Measurements from ENCODE around the gene TBX2.

Gene TBX2

DNA sequence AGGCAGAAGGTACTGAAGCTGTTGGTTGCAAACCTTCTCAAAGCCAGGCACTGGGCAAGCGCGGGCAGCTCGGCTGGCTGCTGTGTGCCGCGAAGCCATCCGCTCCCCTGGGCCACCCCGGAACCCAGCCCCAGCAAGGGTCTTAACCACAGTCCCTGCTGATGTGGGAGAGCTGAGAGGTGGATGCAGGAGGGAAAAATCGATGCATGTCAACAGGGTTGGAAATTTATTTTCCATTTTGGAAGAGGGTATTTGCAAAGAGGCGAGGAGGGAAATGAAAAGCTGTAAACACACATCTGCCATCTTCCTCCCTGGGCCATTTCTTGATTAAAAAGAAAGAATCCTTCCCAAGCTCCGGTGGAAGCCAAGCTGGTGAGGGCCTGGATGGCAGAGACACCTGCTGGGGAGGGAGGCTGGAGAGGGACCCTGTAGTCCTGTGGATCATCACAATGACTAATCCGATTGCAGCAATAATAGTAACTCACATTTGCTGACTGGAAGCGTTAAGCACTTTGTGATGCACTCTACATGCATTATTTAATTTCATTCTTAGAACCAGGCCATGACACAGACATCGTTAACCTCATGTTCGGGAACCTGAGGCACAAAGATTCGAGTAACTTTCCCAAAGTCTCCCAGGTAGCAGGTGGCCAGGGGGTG is 13.9 kb upstream of the TBX2 start:
- no peak for DNase-seq (ENCODE audit: low spot score)
- no peak overlapping the region for H3K4me3 ChIP-seq
- TF ChIP-seq, protein P1, sequence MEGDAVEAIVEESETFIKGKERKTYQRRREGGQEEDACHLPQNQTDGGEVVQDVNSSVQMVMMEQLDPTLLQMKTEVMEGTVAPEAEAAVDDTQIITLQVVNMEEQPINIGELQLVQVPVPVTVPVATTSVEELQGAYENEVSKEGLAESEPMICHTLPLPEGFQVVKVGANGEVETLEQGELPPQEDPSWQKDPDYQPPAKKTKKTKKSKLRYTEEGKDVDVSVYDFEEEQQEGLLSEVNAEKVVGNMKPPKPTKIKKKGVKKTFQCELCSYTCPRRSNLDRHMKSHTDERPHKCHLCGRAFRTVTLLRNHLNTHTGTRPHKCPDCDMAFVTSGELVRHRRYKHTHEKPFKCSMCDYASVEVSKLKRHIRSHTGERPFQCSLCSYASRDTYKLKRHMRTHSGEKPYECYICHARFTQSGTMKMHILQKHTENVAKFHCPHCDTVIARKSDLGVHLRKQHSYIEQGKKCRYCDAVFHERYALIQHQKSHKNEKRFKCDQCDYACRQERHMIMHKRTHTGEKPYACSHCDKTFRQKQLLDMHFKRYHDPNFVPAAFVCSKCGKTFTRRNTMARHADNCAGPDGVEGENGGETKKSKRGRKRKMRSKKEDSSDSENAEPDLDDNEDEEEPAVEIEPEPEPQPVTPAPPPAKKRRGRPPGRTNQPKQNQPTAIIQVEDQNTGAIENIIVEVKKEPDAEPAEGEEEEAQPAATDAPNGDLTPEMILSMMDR (IDR thresholded peaks at IDR 0.05): no peak
- no peak overlapping the region for H3K27ac ChIP-seq

DNA sequence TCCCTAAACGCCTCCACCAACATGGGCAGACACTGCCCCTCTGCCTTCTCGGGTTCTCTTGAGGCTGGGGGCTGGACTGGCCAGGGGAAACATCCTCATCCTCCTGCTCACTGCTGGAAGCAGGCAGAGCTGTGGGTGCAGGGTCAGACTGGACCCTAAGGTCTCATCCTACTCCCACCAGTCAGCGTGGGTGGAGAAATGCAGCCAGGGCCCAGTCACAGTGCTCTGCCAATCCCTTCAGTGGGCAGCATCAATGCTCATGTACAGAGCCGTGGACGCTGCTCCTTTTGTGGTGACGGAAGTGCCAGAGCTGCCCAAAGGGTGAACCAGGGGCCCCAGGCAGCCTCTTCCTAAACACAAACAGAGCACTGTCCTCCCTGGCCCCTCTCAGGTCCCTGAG is 13.4 kb upstream of the TBX2 start:
- H3K4me3 ChIP-seq: no peak overlapping the region
- TF ChIP-seq, protein P1 (IDR thresholded peaks at IDR 0.05): no peak
- no peak overlapping the region for H3K27ac ChIP-seq
- no peak for DNase-seq (ENCODE audit: low spot score)

DNA sequence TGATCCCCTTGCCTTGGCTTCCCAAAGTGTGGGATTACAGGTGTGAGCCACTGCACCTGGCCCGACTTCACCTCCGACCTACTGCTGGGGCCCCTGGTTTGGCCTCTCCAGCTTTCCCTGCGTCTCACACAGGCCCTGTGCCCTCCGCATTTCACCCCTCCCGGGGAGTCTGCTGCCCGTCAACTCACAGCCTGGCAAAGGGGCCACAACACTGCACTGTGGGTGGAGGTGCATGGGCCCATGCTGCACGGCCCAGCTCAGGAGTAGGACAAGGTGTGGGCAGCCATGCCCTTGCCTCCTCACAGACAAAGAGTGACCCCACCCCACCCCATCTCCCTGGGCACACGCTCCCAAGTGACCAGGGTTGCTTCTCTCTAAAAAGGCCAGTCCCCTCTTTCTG is 12.6 kb upstream of the TBX2 start:
- TF ChIP-seq, protein P1 (IDR thresholded peaks at IDR 0.05): no peak
- DNase-seq (ENCODE audit: low spot score): no peak
- no peak overlapping the region for H3K27ac ChIP-seq
- no peak overlapping the region for H3K4me3 ChIP-seq

DNA sequence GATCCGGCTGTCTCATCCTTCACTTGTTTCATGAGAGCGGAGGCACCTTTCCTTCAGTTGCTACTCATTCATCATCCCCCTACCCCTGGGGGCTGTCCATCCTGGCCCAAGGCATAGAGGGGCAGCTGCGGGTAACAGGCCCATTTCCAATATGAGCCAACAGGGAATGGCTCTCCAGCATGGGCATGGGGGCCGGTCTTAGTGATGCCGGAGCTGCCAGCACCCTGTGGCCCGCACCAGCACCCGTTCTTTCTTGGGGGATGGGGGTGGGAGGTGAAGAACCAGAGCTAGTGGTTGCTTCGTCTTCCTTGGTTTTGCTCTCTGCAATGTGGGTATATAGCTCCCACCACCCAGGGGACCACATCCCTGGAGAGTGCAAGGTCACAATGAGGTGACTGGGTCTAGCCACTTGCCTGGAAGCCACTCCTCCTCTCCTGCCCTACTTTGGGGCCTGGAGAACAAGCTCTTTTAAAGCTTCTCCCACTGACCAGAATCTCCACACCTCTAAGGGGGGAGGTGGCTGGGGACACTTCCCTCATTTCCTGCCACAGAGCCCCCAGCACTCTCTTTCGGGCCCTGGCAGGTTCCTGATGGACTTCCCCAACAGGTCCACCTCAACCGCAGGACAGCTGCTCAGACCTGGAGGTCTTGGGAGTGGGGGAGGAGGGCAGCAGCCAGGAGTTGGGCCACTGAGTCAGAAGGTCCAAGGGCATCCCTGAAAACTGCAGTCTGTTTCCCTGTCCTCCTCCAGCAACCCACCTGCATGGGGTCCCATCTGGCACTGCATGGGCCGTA is 11.9 kb upstream of the TBX2 start:
- DNase-seq (ENCODE audit: low spot score): no peak
- TF ChIP-seq, protein P1 (IDR thresholded peaks at IDR 0.05): no peak
- H3K27ac ChIP-seq: no peak overlapping the region

DNA sequence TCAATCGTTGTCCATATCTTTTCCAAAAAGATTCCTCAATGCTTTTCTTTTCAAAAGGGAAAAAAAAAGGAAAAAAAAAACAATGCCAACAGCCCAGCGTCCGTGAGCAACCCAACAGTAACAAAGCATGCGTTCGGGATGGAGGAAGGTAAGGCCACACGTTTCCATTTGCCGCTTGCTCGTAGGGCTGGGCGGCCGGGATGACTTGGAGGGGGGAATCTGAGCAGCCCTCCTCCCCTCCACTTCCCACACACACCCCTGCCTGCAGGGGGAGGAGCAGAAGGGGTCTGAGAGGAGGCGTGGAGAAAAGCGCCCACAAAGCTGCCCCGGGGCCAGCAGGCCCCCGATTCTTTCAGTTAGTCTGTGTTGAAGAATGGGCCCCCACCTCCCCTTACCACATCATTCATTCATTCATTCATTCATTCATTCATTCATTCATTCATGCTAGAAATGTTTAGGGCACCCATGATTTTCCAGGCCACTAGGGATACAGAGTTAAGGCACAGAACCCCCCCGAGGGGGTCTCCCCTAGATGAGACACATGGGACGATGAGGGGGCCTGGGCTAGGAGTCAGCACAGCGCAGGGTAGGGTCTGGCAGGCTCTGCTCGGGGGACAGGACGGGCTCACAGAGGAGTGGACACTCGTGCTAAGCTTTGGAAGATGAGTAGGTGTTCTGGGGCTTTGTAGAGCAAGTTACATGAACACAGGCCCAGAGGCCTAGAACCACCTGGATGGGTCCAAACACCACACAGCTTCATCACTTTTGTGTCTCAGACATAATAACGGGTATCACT is 10.9 kb upstream of the TBX2 start:
- H3K4me3 ChIP-seq: no peak overlapping the region
- DNase-seq (ENCODE audit: low spot score): no peak
- TF ChIP-seq, protein P1 (IDR thresholded peaks at IDR 0.05): no peak
- peak overlapping the region in 1 of 2 donors; percentile 72 for H3K27ac ChIP-seq

More for the DNA sequence above, 11.9 kb upstream of the TBX2 start:
- H3K4me3 ChIP-seq: no peak overlapping the region

DNA sequence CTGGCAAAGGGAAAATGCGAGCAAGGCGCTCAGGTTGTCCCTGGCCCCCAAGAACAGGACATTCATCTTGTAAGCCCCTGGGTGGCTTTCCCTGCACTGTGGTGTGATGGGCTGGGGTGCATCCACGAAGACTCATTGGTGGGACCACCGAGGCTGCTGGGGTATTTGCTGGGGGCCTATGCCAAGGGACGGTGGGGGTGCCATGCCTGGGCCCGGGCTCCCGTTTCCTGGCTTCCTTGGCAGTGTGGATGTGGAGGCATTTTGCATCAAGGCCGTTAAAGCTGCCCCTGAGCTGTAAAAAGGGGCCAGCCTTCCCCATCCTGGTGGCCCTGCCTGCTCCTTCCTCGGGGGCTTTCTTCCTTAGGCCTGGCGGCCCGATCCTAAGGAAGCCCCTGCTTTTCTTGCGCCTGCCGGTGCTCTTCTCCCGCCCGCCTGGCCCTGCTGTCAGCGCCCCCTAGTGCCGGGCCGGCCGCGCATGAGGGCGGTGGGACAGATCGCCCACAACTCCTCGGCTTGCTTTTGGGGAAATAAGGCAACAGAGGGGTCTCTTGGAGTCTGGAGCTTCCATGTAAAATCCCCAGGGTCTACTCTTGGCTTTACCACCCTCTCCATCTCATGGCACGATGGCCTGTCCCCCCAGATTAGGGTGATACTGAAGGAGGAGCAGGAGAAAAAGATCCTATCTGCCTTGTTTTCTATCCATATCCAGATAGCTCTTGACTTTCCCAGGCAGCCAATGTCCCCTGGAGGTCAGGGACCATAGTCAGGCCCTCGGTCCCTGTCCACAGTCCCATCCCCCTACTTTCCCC is 9.8 kb upstream of the TBX2 start:
- TF ChIP-seq, protein P1 (IDR thresholded peaks at IDR 0.05): peak; percentile 81
- no peak for DNase-seq (ENCODE audit: low spot score)
- Histone ChIP-seq H3K4me3 (peak overlapping the region; percentile 41), H3K27ac (peak overlapping the region; percentile 31 to 72)
